Measurements from ENCODE around the gene IFT57.

The IFT57 gene

GRCh38 chr3:108218811-108219210 is 3.4 kb downstream of the IFT57 start:
- DNase-seq, result no peak

GRCh38 chr3:108215871-108216270 is 6.4 kb downstream of the IFT57 start:
- no peak for DNase-seq

GRCh38 chr3:108209579-108209978 is 12.6 kb downstream of the IFT57 start:
- DNase-seq, result no peak

GRCh38 chr3:108208831-108209230 is 13.4 kb downstream of the IFT57 start:
- DNase-seq, result no peak

- no peak for DNase-seq
Observed at GRCh38 chr3:108202834-108203233, 19.4 kb downstream of the IFT57 start.

GRCh38 chr3:108202080-108202479 is 20.1 kb downstream of the IFT57 start:
- no peak for DNase-seq

- no peak for DNase-seq
Observed at GRCh38 chr3:108201258-108201657, 21.0 kb downstream of the IFT57 start.

- DNase-seq, result no peak
Observed at GRCh38 chr3:108200578-108200977, 21.6 kb downstream of the IFT57 start.

- DNase-seq, result no peak
Observed at GRCh38 chr3:108200024-108200423, 22.2 kb downstream of the IFT57 start.

- DNase-seq, result no peak
Observed at GRCh38 chr3:108191394-108191793, 30.8 kb downstream of the IFT57 start.

GRCh38 chr3:108190346-108190745 is 31.9 kb downstream of the IFT57 start:
- no peak for DNase-seq

GRCh38 chr3:108189440-108189839 is 32.8 kb downstream of the IFT57 start:
- DNase-seq, result no peak

- DNase-seq, result no peak
Observed at GRCh38 chr3:108185536-108185935, 36.7 kb downstream of the IFT57 start.

GRCh38 chr3:108184824-108185223 is 37.4 kb downstream of the IFT57 start:
- DNase-seq, result no peak

- no peak for DNase-seq
Observed at GRCh38 chr3:108183971-108184370, 38.3 kb downstream of the IFT57 start.

- DNase-seq, result no peak
Observed at GRCh38 chr3:108183181-108183580, 39.0 kb downstream of the IFT57 start.

- DNase-seq, result no peak
Observed at GRCh38 chr3:108182339-108182738, 39.9 kb downstream of the IFT57 start.

- no peak for DNase-seq
Observed at GRCh38 chr3:108181172-108181571, 41.1 kb downstream of the IFT57 start.

- DNase-seq, result no peak
Observed at GRCh38 chr3:108180194-108180593, 42.0 kb downstream of the IFT57 start.

- DNase-seq, result no peak
Observed at GRCh38 chr3:108178676-108179075, 43.5 kb downstream of the IFT57 start.

GRCh38 chr3:108177536-108177935 is 44.7 kb downstream of the IFT57 start:
- DNase-seq, result no peak

- DNase-seq, result no peak
Observed at GRCh38 chr3:108175352-108175751, 46.9 kb downstream of the IFT57 start.

- DNase-seq, result no peak
Observed at GRCh38 chr3:108171106-108171505, 51.1 kb downstream of the IFT57 start.

GRCh38 chr3:108164391-108164790 is 57.8 kb downstream of the IFT57 start:
- DNase-seq, result no peak

GRCh38 chr3:108159865-108160264 is 62.4 kb downstream of the IFT57 start:
- DNase-seq, result no peak

- DNase-seq, result no peak
Observed at GRCh38 chr3:108159105-108159504, 63.1 kb downstream of the IFT57 start.

Measured in activated CD4-positive, CD25-positive, alpha-beta regulatory T cell (primary cell).